GM20431 (cell line): Measurements from ENCODE around the gene ANTKMT.

Experiments used
- in situ Hi-C: fragments of 300-500 bp; cut with MseI, MboI; formaldehyde crosslinking; loops from one replicate; pipeline ENCODE4 v1.15.0; 2020; ENCODE audit warnings: low sequenced_read_pairs; ENCODE audit not compliant: unreplicated experiment

ANTKMT gene

GRCh38 chr16:711548-712320 lies 9.2 kb upstream of the ANTKMT start:
- in situ Hi-C loops, result loop anchor here (10.0 kb wide), 1 partner anchor 73 kb away; the partner anchor contains the start of genes CHTF18 and RPUSD1

- in situ Hi-C loops, result loop anchor here (10.0 kb wide), 1 partner anchor 72 kb away; the partner anchor contains the start of genes CHTF18 and RPUSD1
Observed at GRCh38 chr16:712740-713250, 8.2 kb upstream of the ANTKMT start.

GRCh38 chr16:714079-714478 lies 6.9 kb upstream of the ANTKMT start:
- in situ Hi-C loops, result loop anchor here (10.0 kb wide), 1 partner anchor 71 kb away; the partner anchor contains the start of genes CHTF18 and RPUSD1

- in situ Hi-C loops, result loop anchor here (10.0 kb wide), 1 partner anchor 70 kb away; the partner anchor contains the start of genes CHTF18 and RPUSD1
Observed at GRCh38 chr16:714558-715476, 6.1 kb upstream of the ANTKMT start, which contains the start of gene METRN. Gene METRN (plus strand): TSS chr16:715118. CDS start chr16:715290, 172 bp downstream.

GRCh38 chr16:715477-716199 lies 5.3 kb upstream of the ANTKMT start:
- in situ Hi-C loops, result loop anchor here (10.0 kb wide), 1 partner anchor 69 kb away; the partner anchor contains the start of genes CHTF18 and RPUSD1

- in situ Hi-C loops, result loop anchor here (10.0 kb wide), 1 partner anchor 69 kb away; the partner anchor contains the start of genes CHTF18 and RPUSD1
Observed at GRCh38 chr16:716200-716568, 4.8 kb upstream of the ANTKMT start.

- in situ Hi-C loops, result loop anchor here (10.0 kb wide), 1 partner anchor 68 kb away; the partner anchor contains the start of genes CHTF18 and RPUSD1
Observed at GRCh38 chr16:716768-717325, 4.1 kb upstream of the ANTKMT start.

GRCh38 chr16:717450-718245 lies 3.3 kb upstream of the ANTKMT start:
- in situ Hi-C loops, result loop anchor here (10.0 kb wide), 1 partner anchor 67 kb away; the partner anchor contains the start of genes CHTF18 and RPUSD1

GRCh38 chr16:718389-718788 lies 2.6 kb upstream of the ANTKMT start:
- in situ Hi-C loops, result loop anchor here (10.0 kb wide), 1 partner anchor 66 kb away; the partner anchor contains the start of genes CHTF18 and RPUSD1

GRCh38 chr16:718922-719321 lies 2.0 kb upstream of the ANTKMT start:
- in situ Hi-C loops, result loop anchor here (10.0 kb wide), 1 partner anchor 66 kb away; the partner anchor contains the start of genes CHTF18 and RPUSD1

GRCh38 chr16:719815-720446 lies 1.0 kb upstream of the ANTKMT start:
- in situ Hi-C loops, result loop anchor here (10.0 kb wide), 1 partner anchor 65 kb away; the partner anchor contains the start of genes CHTF18 and RPUSD1

- in situ Hi-C loops, result no loop called here
Observed at GRCh38 chr16:720447-720989, 428 bp upstream of the ANTKMT start.

GRCh38 chr16:721765-722540 lies 1.0 kb downstream of the ANTKMT start:
- in situ Hi-C loops, result no loop called here

GRCh38 chr16:722835-723633 lies 2.1 kb downstream of the ANTKMT start:
- in situ Hi-C loops, result no loop called here

GRCh38 chr16:723695-724094 lies 2.7 kb downstream of the ANTKMT start:
- in situ Hi-C loops, result no loop called here
